Pancreas (tissue), 10 donors: ENCODE measurements around the gene MEDAG. TPM values are rescaled to one million over a fixed set of nuclear protein-coding genes. Genes with fewer than 3 reads are reported as not detected.

ENCODE experiments used
- ATAC-seq, 4 donors: fragments of 200-7000 bp; cut with Tn5 transposase; one replicate each; pipeline versions ENCODE4 v1.8.0 to v1.9.1; 2020; ENCODE audit warnings: mild to moderate bottlenecking in 4 of 4, moderate library complexity in 4 of 4
- DNase-seq, 6 donors: peaks; one replicate each; pipeline ENCODE4 v3.0.0-alpha.2; 2020
- FAIRE-seq: peaks from 2 replicates; lab custom pipeline; 2012; peaks lifted over from hg19 to GRCh38; lab: Jason Lieb, UNC
- H3K27ac ChIP-seq, 4 donors: fragments of 200-600 bp; sonication (generic); 1 replicate in 3 of 4; 2 replicates in 1 of 4; pipeline versions ENCODE4 v1.5.0 to v1.8.0; 2020
- H3K27me3 ChIP-seq, 4 donors: fragments of 200-600 bp; one replicate each; pipeline ENCODE4 v1.8.0; 2021
- H3K36me3 ChIP-seq, 3 donors: fragments of 200-600 bp; sonication (generic) in 1 of 3; one replicate each; pipeline versions ENCODE4 v1.5.0 to v1.8.0; 2020 to 2021
- H3K4me1 ChIP-seq, 3 donors: fragments of 200-600 bp; one replicate each; pipeline ENCODE4 v1.8.0; 2021
- H3K4me3 ChIP-seq, 4 donors: fragments of 200-600 bp; sonication (generic) in 2 of 4; one replicate each; pipeline versions ENCODE4 v1.5.0 to v1.8.0; 2020 to 2021
- H3K9me3 ChIP-seq, 4 donors: fragments of 200-600 bp; one replicate each; pipeline ENCODE4 v1.8.0; 2021
- CTCF ChIP-seq, 4 donors: fragments of 200-600 bp; sonication (generic) in 3 of 4; IDR thresholded peaks; one replicate each; pipeline versions ENCODE4 v1.5.0 to v1.8.0; 2021; ENCODE audit warnings: antibody characterized with exemption in 4 of 4
- WGBS, 2 donors: extraction: QIAGEN DNeasy Blood & Tissue Kit; methylation state at CpG; one replicate each; pipeline ENCODE4 v1.1.7; 2013; 5-methylcytosine and 5-hydroxymethylcytosine counted together
- intact Hi-C, 3 donors: fragments of 100-400 bp; cut with DNase I; formaldehyde crosslinking; loops; one replicate each; pipeline versions ENCODE4 v1.11.1 to v1.14.2; 2022
- polyA plus RNA-seq, 2 donors: library from polyadenylated mRNA; stranded (reverse); fragments of 200-250 nt; gene quantifications; one replicate each; pipeline ENCODE4 v1.2.3, GENCODE V29; 2013
- total RNA-seq, 6 donors: library from RNA; stranded (reverse); fragmentation: NEBNext Ultra II Directional in 4 of 6; extraction: Animal tissue kit (Norgen Biotek cat#: 25700) in 4 of 6; gene quantifications; one replicate each; pipeline versions ENCODE4 v1.2.1 to v1.2.4, GENCODE V29; 2021 to 2023
- donor health status: healthy with polysubstance abuse.
- donor health status: DM: no; HTN: no; CAD: no; lungs with moderate emphysema.
- donor health status: DM: no; HTN: no; CAD: no.
- donor health status: control.
- donor health status: control.
- donor health status: Bipolar disorder and iron deficiency.
- donor health status: DM: yes; HTN: yes; CAD: no.
- donor health status: DM: no; HTN: no; CAD: no.
- donor health status: DM: no; HTN: no; CAD: no.
- donor health status: DM: yes; HTN: yes; CAD: no.

The MEDAG gene
- total and polyA plus RNA-seq, 8 donors = 0.56 to 6.7 (median 3.7) TPM

GRCh38 chr13:30900952-30901749 lies 4.9 kb upstream of the MEDAG start:
- no peak overlapping the region for H3K4me3 ChIP-seq
- DNase-seq (no peak), FAIRE-seq (no peak), ATAC-seq (no peak)
- 60 to 71% methylated on average over 5 of the region's 5 CpGs for WGBS, 2 donors
- H3K27me3 ChIP-seq = peaks cover 0 to 16% (median 2%) of the 10 kb centered on the region in 4 donors
- H3K36me3 ChIP-seq = no peaks in the 10 kb centered on the region
- H3K9me3 ChIP-seq = no peaks in the 10 kb centered on the region
- no peaks in the 10 kb centered on the region for H3K4me1 ChIP-seq
- intact Hi-C loops = no loop called here
- H3K27ac ChIP-seq = no peak overlapping the region
- no peak for TF ChIP-seq CTCF (IDR thresholded peaks at IDR 0.05)

- WGBS, 2 donors = 50 to 64% methylated on average over 1 of the region's 1 CpG
- Histone ChIP-seq H3K27ac (no peak overlapping the region), H3K4me1 (no peaks in the 10 kb centered on the region), H3K4me3 (no peak overlapping the region), H3K27me3 (peaks cover 0 to 16% (median 4%) of the 10 kb centered on the region in 4 donors), H3K9me3 (no peaks in the 10 kb centered on the region), H3K36me3 (no peaks in the 10 kb centered on the region)
- FAIRE-seq (no peak), ATAC-seq (no peak), DNase-seq (no peak)
- TF ChIP-seq CTCF (IDR thresholded peaks at IDR 0.05) = no peak
- intact Hi-C loops = no loop called here
Observed at GRCh38 chr13:30904043-30904442, 2.0 kb upstream of the MEDAG start.

GRCh38 chr13:30906411-30907051 lies 460 bp downstream of the MEDAG start:
- Histone ChIP-seq H3K9me3 (no peaks in the 10 kb centered on the region), H3K4me1 (no peaks in the 10 kb centered on the region), H3K27ac (peak overlapping the region in 1 of 4 donors; percentile 22), H3K4me3 (peak overlapping the region in 3 of 4 donors; percentile 0 to 44 (median 27)), H3K36me3 (no peaks in the 10 kb centered on the region), H3K27me3 (peaks cover 0 to 12% (median 4%) of the 10 kb centered on the region in 4 donors)
- DNase-seq = peak in 2 of 6 donors; percentile 30 to 60
- ATAC-seq = peak; percentile 23 to 64 (median 38)
- intact Hi-C loops = no loop called here
- TF ChIP-seq CTCF (IDR thresholded peaks at IDR 0.05) = no peak
- WGBS, 2 donors = 15% methylated on average over 47 to 60 of the region's 60 CpGs
- FAIRE-seq = no peak

GRCh38 chr13:30907121-30907861 lies 1.2 kb downstream of the MEDAG start:
- ATAC-seq = peak in 1 of 4 donors; percentile 22
- peak overlapping the region in 1 of 4 donors; percentile 44 for H3K4me3 ChIP-seq
- H3K27me3 ChIP-seq = peaks cover 0 to 12% (median 4%) of the 10 kb centered on the region in 4 donors
- H3K4me1 ChIP-seq = no peaks in the 10 kb centered on the region
- FAIRE-seq = no peak
- intact Hi-C loops = no loop called here
- no peak for TF ChIP-seq CTCF (IDR thresholded peaks at IDR 0.05)
- 63 to 71% methylated on average over 10 of the region's 10 CpGs for WGBS, 2 donors
- no peak for DNase-seq
- no peaks in the 10 kb centered on the region for H3K36me3 ChIP-seq
- H3K27ac ChIP-seq = no peak overlapping the region
- H3K9me3 ChIP-seq = no peaks in the 10 kb centered on the region
